ENCODE results near the gene ATP4A. TPM values are rescaled to one million over a fixed set of nuclear protein-coding genes. Genes with fewer than 3 reads are reported as not detected.

Gene ATP4A
- total RNA-seq, 1 donor from 2014 or later, result 0.32 TPM

GRCh38 chr19:35582760-35583159 lies 19.3 kb upstream of the ATP4A start:
- Mint-ChIP-seq H3K27me3 (ENCODE audit: unreplicated experiment) (peaks cover 2% of the 10 kb centered on the region), H3K27ac (ENCODE audit: unreplicated experiment) (no peak overlapping the region)

GRCh38 chr19:35578707-35579106 lies 15.2 kb upstream of the ATP4A start:
- peaks cover 17% of the 10 kb centered on the region for H3K9me3 Mint-ChIP-seq (ENCODE audit: unreplicated experiment)
- no peak overlapping the region for H3K4me3 Mint-ChIP-seq (ENCODE audit: unreplicated experiment)
- no peak for DNase-seq
- no peak for TF ChIP-seq CTCF (IDR thresholded peaks at IDR 0.05; ENCODE audit: partially characterized antibody, unreplicated experiment)
- peaks cover 18% of the 10 kb centered on the region for H3K36me3 Mint-ChIP-seq (ENCODE audit: unreplicated experiment)
- H3K4me1 Mint-ChIP-seq (ENCODE audit: low read depth, unreplicated experiment), result no peaks in the 10 kb centered on the region
- peaks cover 6% of the 10 kb centered on the region for H3K27me3 Mint-ChIP-seq (ENCODE audit: unreplicated experiment)
- H3K27ac Mint-ChIP-seq (ENCODE audit: unreplicated experiment), result no peak overlapping the region

More at GRCh38 chr19:35582760-35583159, 19.3 kb upstream of the ATP4A start:
- no peaks in the 10 kb centered on the region for H3K9me3 Mint-ChIP-seq (ENCODE audit: unreplicated experiment)
- no peak for DNase-seq
- H3K4me3 Mint-ChIP-seq (ENCODE audit: unreplicated experiment), result no peak overlapping the region
- H3K4me1 Mint-ChIP-seq (ENCODE audit: low read depth, unreplicated experiment), result no peaks in the 10 kb centered on the region
- TF ChIP-seq CTCF (IDR thresholded peaks at IDR 0.05; ENCODE audit: partially characterized antibody, unreplicated experiment), result no peak
- H3K36me3 Mint-ChIP-seq (ENCODE audit: unreplicated experiment), result no peaks in the 10 kb centered on the region

- Mint-ChIP-seq H3K27me3 (ENCODE audit: unreplicated experiment) (peaks cover 6% of the 10 kb centered on the region), H3K4me3 (ENCODE audit: unreplicated experiment) (no peak overlapping the region), H3K4me1 (ENCODE audit: low read depth, unreplicated experiment) (no peaks in the 10 kb centered on the region), H3K27ac (ENCODE audit: unreplicated experiment) (no peak overlapping the region), H3K9me3 (ENCODE audit: unreplicated experiment) (peaks cover 17% of the 10 kb centered on the region), H3K36me3 (ENCODE audit: unreplicated experiment) (peaks cover 18% of the 10 kb centered on the region)
- DNase-seq, result no peak
- TF ChIP-seq CTCF (IDR thresholded peaks at IDR 0.05; ENCODE audit: partially characterized antibody, unreplicated experiment), result no peak
Observed at GRCh38 chr19:35577918-35578317, 14.5 kb upstream of the ATP4A start.

GRCh38 chr19:35571406-35571965 lies 8.0 kb upstream of the ATP4A start:
- H3K4me3 Mint-ChIP-seq (ENCODE audit: unreplicated experiment), result no peak overlapping the region
- DNase-seq, result no peak
- H3K9me3 Mint-ChIP-seq (ENCODE audit: unreplicated experiment), result peaks cover 11% of the 10 kb centered on the region
- no peak for TF ChIP-seq CTCF (IDR thresholded peaks at IDR 0.05; ENCODE audit: partially characterized antibody, unreplicated experiment)
- H3K4me1 Mint-ChIP-seq (ENCODE audit: low read depth, unreplicated experiment), result no peaks in the 10 kb centered on the region
- H3K27ac Mint-ChIP-seq (ENCODE audit: unreplicated experiment), result no peak overlapping the region
- peaks cover under 1% of the 10 kb centered on the region for H3K27me3 Mint-ChIP-seq (ENCODE audit: unreplicated experiment)
- H3K36me3 Mint-ChIP-seq (ENCODE audit: unreplicated experiment), result peaks cover 11% of the 10 kb centered on the region

- no peak for TF ChIP-seq CTCF (IDR thresholded peaks at IDR 0.05; ENCODE audit: partially characterized antibody, unreplicated experiment)
- no peaks in the 10 kb centered on the region for H3K36me3 Mint-ChIP-seq (ENCODE audit: unreplicated experiment)
- peaks cover under 1% of the 10 kb centered on the region for H3K9me3 Mint-ChIP-seq (ENCODE audit: unreplicated experiment)
- H3K27me3 Mint-ChIP-seq (ENCODE audit: unreplicated experiment), result no peaks in the 10 kb centered on the region
- H3K4me3 Mint-ChIP-seq (ENCODE audit: unreplicated experiment), result no peak overlapping the region
- no peaks in the 10 kb centered on the region for H3K4me1 Mint-ChIP-seq (ENCODE audit: low read depth, unreplicated experiment)
- DNase-seq, result no peak
- H3K27ac Mint-ChIP-seq (ENCODE audit: unreplicated experiment), result no peak overlapping the region
Observed at GRCh38 chr19:35569281-35569781, 5.9 kb upstream of the ATP4A start.

Data from glutamatergic neuron (in vitro differentiated cells).